Neural cell (in vitro differentiated cells): ENCODE measurements around the gene METTL9. TPM values are rescaled to one million over a fixed set of nuclear protein-coding genes. Genes with fewer than 3 reads are reported as not detected.

Experiments
- H2AFZ ChIP-seq: fragments of 200-600, 300-800 bp; sonication (generic), shearing (Covaris generic); 2 replicates; pipeline ENCODE4 v1.6.0; 2014; ENCODE audit warnings: low read depth, mild to moderate bottlenecking, antibody characterized with exemption, low read length, moderate library complexity
- H3F3A ChIP-seq: fragments of 200-600 bp; shearing (Covaris generic); 2 replicates; pipeline ENCODE4 v1.6.1; 2016; ENCODE audit warnings: mild to moderate bottlenecking, moderate library complexity, mixed read lengths, antibody characterized with exemption, low read length; ENCODE audit not compliant: insufficient read depth, poor library complexity, severe bottlenecking
- H3K27ac ChIP-seq: fragments of 200-600, 300-800 bp; sonication (generic), shearing (Covaris generic); 2 replicates; pipeline ENCODE4 v1.5.1; 2014; ENCODE audit warnings: mild to moderate bottlenecking, low read length, moderate library complexity
- H3K27me3 ChIP-seq: fragments of 300-800, 200-600 bp; sonication (generic), shearing (Covaris generic); 2 replicates; pipeline ENCODE4 v1.6.0; 2014; ENCODE audit warnings: mild to moderate bottlenecking, low read depth, low read length, moderate library complexity; ENCODE audit not compliant: insufficient read depth
- H3K36me3 ChIP-seq: fragments of 300-800, 200-600 bp; sonication (generic), shearing (Covaris generic); 2 replicates; pipeline ENCODE4 v1.5.1; 2014; ENCODE audit warnings: mild to moderate bottlenecking, antibody characterized with exemption, low read length, moderate library complexity; ENCODE audit not compliant: insufficient read depth
- H3K4me2 ChIP-seq: fragments of 300-800, 200-600 bp; sonication (generic), shearing (Covaris generic); 2 replicates; pipeline ENCODE4 v1.6.0; 2014; ENCODE audit warnings: mild to moderate bottlenecking, low read length
- H3K4me3 ChIP-seq: fragments of 300-800, 200-600 bp; sonication (generic), shearing (Covaris generic); 2 replicates; pipeline ENCODE4 v1.5.1; 2014; ENCODE audit warnings: mild to moderate bottlenecking, low read length, moderate library complexity
- H3K79me2 ChIP-seq: fragments of 200-600 bp; shearing (Covaris generic); replicated peaks from 2 replicates; pipeline ENCODE4 v1.6.0; 2014; ENCODE audit warnings: mild to moderate bottlenecking, low read length, moderate library complexity; ENCODE audit not compliant: insufficient read depth
- H3K9ac ChIP-seq: fragments of 300-800, 200-600 bp; sonication (generic), shearing (Covaris generic); 2 replicates; pipeline ENCODE4 v1.6.1; 2016; ENCODE audit warnings: mild to moderate bottlenecking, low read length, mixed read lengths
- H3K9me2 ChIP-seq: fragments of 200-600 bp; shearing (Covaris generic); 2 replicates; pipeline ENCODE4 v1.6.1; 2016; ENCODE audit warnings: mild to moderate bottlenecking, low read length, mixed read lengths; ENCODE audit not compliant: insufficient read depth
- H3K9me3 ChIP-seq: fragments of 200-600, 300-800 bp; sonication (generic), shearing (Covaris generic); 2 replicates; pipeline ENCODE4 v1.6.1; 2016; ENCODE audit warnings: mild to moderate bottlenecking, mixed run types, low read length, moderate library complexity, mixed read lengths
- H4K20me1 ChIP-seq: fragments of 200-600 bp; shearing (Covaris generic); 2 replicates; pipeline ENCODE4 v1.6.1; 2016; ENCODE audit warnings: mild to moderate bottlenecking, mixed run types; ENCODE audit not compliant: insufficient read depth
- CTCF ChIP-seq: fragments of 450-650 bp; IDR thresholded peaks from 2 replicates; pipeline ENCODE4 v1.5.1; 2014; ENCODE audit warnings: antibody characterized with exemption, mild to moderate bottlenecking, moderate library complexity; ENCODE audit not compliant: poor library complexity, severe bottlenecking
- EP300 ChIP-seq: fragments of 450-650 bp; conservative IDR thresholded peaks from 2 replicates; pipeline ENCODE4 v1.6.1; 2014; ENCODE audit warnings: antibody characterized with exemption, mild to moderate bottlenecking, moderate library complexity; ENCODE audit not compliant: poor library complexity, severe bottlenecking
- EZH2 ChIP-seq: fragments of 200-600, 300-800 bp; shearing (Covaris generic), sonication (generic); IDR thresholded peaks from 2 replicates; pipeline ENCODE4 v1.6.1; 2014; ENCODE audit warnings: antibody characterized with exemption, low read length, borderline replicate concordance, mild to moderate bottlenecking; ENCODE audit not compliant: insufficient read depth, poor library complexity, severe bottlenecking
- MXI1 ChIP-seq: fragments of 450-650 bp; conservative IDR thresholded peaks from 2 replicates; pipeline ENCODE4 v1.6.1; 2014; ENCODE audit warnings: antibody characterized with exemption, mild to moderate bottlenecking; ENCODE audit not compliant: poor library complexity, severe bottlenecking
- POLR2AphosphoS5 ChIP-seq: IDR thresholded peaks from 2 replicates; pipeline ENCODE4 v1.6.1; 2012
- RAD21 ChIP-seq: fragments of 450-650 bp; conservative IDR thresholded peaks from 2 replicates; pipeline ENCODE4 v1.6.1; 2014; ENCODE audit warnings: antibody characterized with exemption, mild to moderate bottlenecking, moderate library complexity
- SMC3 ChIP-seq: fragments of 450-650 bp; conservative IDR thresholded peaks from 2 replicates; pipeline ENCODE4 v1.6.1; 2014; ENCODE audit warnings: antibody characterized with exemption, mild to moderate bottlenecking, moderate library complexity; ENCODE audit not compliant: poor library complexity
- TAF1 ChIP-seq: IDR thresholded peaks from 2 replicates; pipeline ENCODE4 v1.6.1; 2012; ENCODE audit warnings: low read depth
- polyA plus RNA-seq: library from polyadenylated mRNA; depleted of rRNA; stranded (reverse); fragments of >200 nt; gene quantifications from 2 replicates; pipeline ENCODE4 v1.2.3, GENCODE V29; 2014
- TF ChIP-seq, protein P1 (sequence below): IDR thresholded peaks from 2 replicates; pipeline ENCODE4 v1.6.1; 2012; ENCODE audit warnings: borderline replicate concordance

METTL9 gene
- polyA plus RNA-seq, 1 donor from 2014 or later, result 483 TPM

DNA sequence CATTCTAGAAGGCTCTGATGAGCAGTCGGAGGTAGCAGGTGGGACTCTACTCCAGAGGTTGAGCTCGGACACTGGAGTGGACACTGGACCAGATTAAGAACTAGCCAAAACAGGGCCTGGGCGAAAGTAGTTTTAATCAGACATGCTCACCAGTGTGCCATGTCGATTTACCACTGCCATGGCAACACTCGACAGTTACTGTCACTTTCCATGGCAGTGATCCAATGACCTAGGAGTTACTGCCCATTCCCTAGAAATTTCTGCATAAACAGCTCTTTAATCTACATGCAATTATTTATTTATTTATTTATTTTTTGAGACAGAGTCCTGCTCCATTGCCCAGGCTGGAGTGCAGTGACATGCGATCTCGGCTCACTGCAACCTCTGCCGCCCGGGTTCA lies 7.2 kb upstream of the METTL9 start:
- Histone ChIP-seq H3K36me3 (no peaks in the 10 kb centered on the region), H3K9me3 (no peaks in the 10 kb centered on the region), H3K9ac (no peak overlapping the region), H3F3A (no peaks in the 10 kb centered on the region), H3K4me3 (no peak overlapping the region), H3K4me2 (no peak overlapping the region), H4K20me1 (no peaks in the 10 kb centered on the region), H3K27ac (no peak overlapping the region), H3K79me2 (no peaks in the 10 kb centered on the region), H2AFZ (no peak overlapping the region), H3K9me2 (no peaks in the 10 kb centered on the region), H3K27me3 (no peaks in the 10 kb centered on the region)
- TF ChIP-seq EP300, result no peak
- TF ChIP-seq, protein P1, sequence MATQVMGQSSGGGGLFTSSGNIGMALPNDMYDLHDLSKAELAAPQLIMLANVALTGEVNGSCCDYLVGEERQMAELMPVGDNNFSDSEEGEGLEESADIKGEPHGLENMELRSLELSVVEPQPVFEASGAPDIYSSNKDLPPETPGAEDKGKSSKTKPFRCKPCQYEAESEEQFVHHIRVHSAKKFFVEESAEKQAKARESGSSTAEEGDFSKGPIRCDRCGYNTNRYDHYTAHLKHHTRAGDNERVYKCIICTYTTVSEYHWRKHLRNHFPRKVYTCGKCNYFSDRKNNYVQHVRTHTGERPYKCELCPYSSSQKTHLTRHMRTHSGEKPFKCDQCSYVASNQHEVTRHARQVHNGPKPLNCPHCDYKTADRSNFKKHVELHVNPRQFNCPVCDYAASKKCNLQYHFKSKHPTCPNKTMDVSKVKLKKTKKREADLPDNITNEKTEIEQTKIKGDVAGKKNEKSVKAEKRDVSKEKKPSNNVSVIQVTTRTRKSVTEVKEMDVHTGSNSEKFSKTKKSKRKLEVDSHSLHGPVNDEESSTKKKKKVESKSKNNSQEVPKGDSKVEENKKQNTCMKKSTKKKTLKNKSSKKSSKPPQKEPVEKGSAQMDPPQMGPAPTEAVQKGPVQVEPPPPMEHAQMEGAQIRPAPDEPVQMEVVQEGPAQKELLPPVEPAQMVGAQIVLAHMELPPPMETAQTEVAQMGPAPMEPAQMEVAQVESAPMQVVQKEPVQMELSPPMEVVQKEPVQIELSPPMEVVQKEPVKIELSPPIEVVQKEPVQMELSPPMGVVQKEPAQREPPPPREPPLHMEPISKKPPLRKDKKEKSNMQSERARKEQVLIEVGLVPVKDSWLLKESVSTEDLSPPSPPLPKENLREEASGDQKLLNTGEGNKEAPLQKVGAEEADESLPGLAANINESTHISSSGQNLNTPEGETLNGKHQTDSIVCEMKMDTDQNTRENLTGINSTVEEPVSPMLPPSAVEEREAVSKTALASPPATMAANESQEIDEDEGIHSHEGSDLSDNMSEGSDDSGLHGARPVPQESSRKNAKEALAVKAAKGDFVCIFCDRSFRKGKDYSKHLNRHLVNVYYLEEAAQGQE, result no peak
- no peak for TF ChIP-seq CTCF
- TF ChIP-seq MXI1, result no peak
- no peak for TF ChIP-seq TAF1
- TF ChIP-seq SMC3, result no peak
- TF ChIP-seq EZH2, result no peak
- no peak for TF ChIP-seq POLR2AphosphoS5
- TF ChIP-seq RAD21, result no peak

- no peaks in the 10 kb centered on the region for H3K79me2 ChIP-seq
- H4K20me1 ChIP-seq, result no peaks in the 10 kb centered on the region
- no peak overlapping the region for H3K9ac ChIP-seq
- H3K4me2 ChIP-seq, result no peak overlapping the region
- H3K27me3 ChIP-seq, result no peaks in the 10 kb centered on the region
- H3F3A ChIP-seq, result no peaks in the 10 kb centered on the region
- TF ChIP-seq TAF1, result no peak
- no peak for TF ChIP-seq EP300
- TF ChIP-seq CTCF, result no peak
- TF ChIP-seq, protein P1, result no peak
- no peak for TF ChIP-seq SMC3
- TF ChIP-seq EZH2, result no peak
- no peak for TF ChIP-seq MXI1
- TF ChIP-seq POLR2AphosphoS5, result no peak
- TF ChIP-seq RAD21, result no peak
- no peak overlapping the region for H3K27ac ChIP-seq
- H3K36me3 ChIP-seq, result no peaks in the 10 kb centered on the region
- H3K9me2 ChIP-seq, result no peaks in the 10 kb centered on the region
- no peak overlapping the region for H2AFZ ChIP-seq
- H3K9me3 ChIP-seq, result no peaks in the 10 kb centered on the region
- no peak overlapping the region for H3K4me3 ChIP-seq
Measured at GRCh38 chr16:21593530-21594289, 5.7 kb upstream of the METTL9 start.
